IMR-90 (cell line): ENCODE measurements around the gene CYP3A4. TPM values are rescaled to one million over a fixed set of nuclear protein-coding genes. Genes with fewer than 3 reads are reported as not detected.

Experiments used
- ATAC-seq: fragments of 200-7000 bp; cut with Tn5 transposase; 2 replicates; pipeline ENCODE4 v1.9.1; 2020; ENCODE audit warnings: low read depth, mild to moderate bottlenecking, moderate library complexity
- BruUV-seq: library from RNA; stranded (reverse); fragments of 400-500 nt; replicated peaks from 2 replicates; lab custom pipeline; 2021; lab: Mats Ljungman, UMichigan
- CTCF ChIA-PET: fragments of 300-600 bp; formaldehyde crosslinking; extraction: SDS; loops from one replicate; lab custom pipeline; 2021; ENCODE audit warnings: antibody characterized with exemption; lab: Yijun Ruan, JAX
- POLR2A ChIA-PET: fragments of 300-600 bp; sonication (Branson Sonifier 250); formaldehyde crosslinking; loops from one replicate; lab custom pipeline; 2022; ENCODE audit warnings: antibody characterized with exemption; ENCODE audit not compliant: unreplicated experiment; lab: Charles Lee
- DNase-seq: peaks from one replicate; pipeline ENCODE4 v3.0.0; 2013
- H2AFZ ChIP-seq: replicated peaks from 2 replicates; pipeline ENCODE3; 2013; ENCODE audit warnings: low read length, mild to moderate bottlenecking; ENCODE audit not compliant: poor library complexity
- H2AK5ac ChIP-seq: 2 replicates; pipeline ENCODE4 v1.6.1; 2013; ENCODE audit warnings: low read depth, low read length, inconsistent platforms
- H2AK9ac ChIP-seq: replicated peaks from 2 replicates; pipeline ENCODE3; 2013; ENCODE audit warnings: mild to moderate bottlenecking, low read depth, low read length, moderate library complexity; ENCODE audit not compliant: poor library complexity
- H2BK120ac ChIP-seq: 2 replicates; pipeline ENCODE4 v1.6.1; 2013; ENCODE audit warnings: low read depth, low read length, inconsistent platforms
- H2BK15ac ChIP-seq: 3 replicates; pipeline ENCODE4 v1.6.1; 2013; ENCODE audit warnings: low read depth, low read length, inconsistent platforms
- H2BK20ac ChIP-seq: 2 replicates; pipeline ENCODE4 v1.6.1; 2013; ENCODE audit warnings: low read depth, mild to moderate bottlenecking, inconsistent platforms, low read length, moderate library complexity
- H2BK5ac ChIP-seq: 2 replicates; pipeline ENCODE4 v1.6.1; 2013; ENCODE audit warnings: mild to moderate bottlenecking, low read depth, low read length, inconsistent platforms; ENCODE audit not compliant: poor library complexity, severe bottlenecking
- H3K14ac ChIP-seq: replicated peaks from 2 replicates; pipeline ENCODE4 v1.6.1; 2013; ENCODE audit warnings: low read depth, low read length, inconsistent platforms
- H3K18ac ChIP-seq: 2 replicates; pipeline ENCODE4 v1.6.1; 2013; ENCODE audit warnings: low read depth, low read length, control low read depth
- H3K23ac ChIP-seq: 2 replicates; pipeline ENCODE4 v1.6.1; 2013; ENCODE audit warnings: low read depth, low read length, inconsistent platforms
- H3K27ac ChIP-seq: 2 replicates; pipeline ENCODE4 v1.5.1; 2013; ENCODE audit warnings: mild to moderate bottlenecking, control low read depth, low read length; ENCODE audit not compliant: insufficient read depth
- H3K27me3 ChIP-seq: 2 replicates; pipeline ENCODE4 v1.6.1; 2013; ENCODE audit warnings: low read length; ENCODE audit not compliant: control insufficient read depth, insufficient read depth
- H3K36me3 ChIP-seq: 2 replicates; pipeline ENCODE4 v1.6.1; 2013; ENCODE audit warnings: low read length, mixed read lengths; ENCODE audit not compliant: control insufficient read depth, insufficient read depth
- H3K4ac ChIP-seq: 2 replicates; pipeline ENCODE4 v1.6.1; 2013; ENCODE audit warnings: low read depth, low read length, inconsistent platforms
- H3K4me1 ChIP-seq: 2 replicates; pipeline ENCODE4 v1.6.1; 2013; ENCODE audit warnings: low read length, mixed read lengths; ENCODE audit not compliant: control insufficient read depth, insufficient read depth
- H3K4me2 ChIP-seq: 2 replicates; pipeline ENCODE4 v1.6.1; 2013; ENCODE audit warnings: low read depth, mild to moderate bottlenecking, control low read depth, low read length, moderate library complexity
- H3K4me3 ChIP-seq: 2 replicates; pipeline ENCODE4 v1.5.1; 2013; ENCODE audit warnings: low read depth, mild to moderate bottlenecking, control low read depth, low read length, moderate library complexity; ENCODE audit not compliant: insufficient read depth
- H3K56ac ChIP-seq: 2 replicates; pipeline ENCODE4 v1.6.1; 2013; ENCODE audit warnings: low read length, inconsistent platforms; ENCODE audit not compliant: insufficient read depth; ENCODE audit errors: extremely low read depth
- H3K79me1 ChIP-seq, 2 experiments: 2 replicates each; pipeline ENCODE4 v1.6.1; 2013; ENCODE audit warnings: low read length in 2 of 2, inconsistent platforms in 1 of 2, low read depth in 1 of 2
- H3K9ac ChIP-seq: 2 replicates; pipeline ENCODE4 v1.6.1; 2013; ENCODE audit warnings: low read depth, low read length, control low read depth
- H3K9me1 ChIP-seq: 2 replicates; pipeline ENCODE4 v1.6.1; 2013; ENCODE audit warnings: low read length, inconsistent platforms; ENCODE audit not compliant: insufficient read depth
- H3K9me3 ChIP-seq: 2 replicates; pipeline ENCODE4 v1.6.1; 2013; ENCODE audit warnings: low read length; ENCODE audit not compliant: control insufficient read depth, insufficient read depth
- H4K20me1 ChIP-seq: 2 replicates; pipeline ENCODE4 v1.6.1; 2013; ENCODE audit warnings: low read length, inconsistent platforms; ENCODE audit not compliant: insufficient read depth
- H4K5ac ChIP-seq: 2 replicates; pipeline ENCODE4 v1.6.1; 2013; ENCODE audit warnings: mild to moderate bottlenecking, low read depth, low read length, control low read depth
- H4K8ac ChIP-seq, 2 experiments: 2 replicates each; pipeline ENCODE4 v1.6.1; 2013; ENCODE audit warnings: low read depth in 2 of 2, low read length in 2 of 2, control low read depth in 1 of 2, inconsistent platforms in 1 of 2
- H4K91ac ChIP-seq: 2 replicates; pipeline ENCODE4 v1.6.1; 2013; ENCODE audit warnings: low read depth, low read length, inconsistent platforms; ENCODE audit not compliant: insufficient read depth
- BHLHE40 ChIP-seq: fragments of 150-350 bp; IDR thresholded peaks from 2 replicates; pipeline ENCODE4 v1.6.1; 2016; ENCODE audit warnings: mild to moderate bottlenecking, low read depth, low read length
- CEBPB ChIP-seq: IDR thresholded peaks from 2 replicates; pipeline ENCODE4 v1.6.1; 2012; ENCODE audit warnings: low read depth, low read length, improper control_type of control experiment
- CHD1 ChIP-seq: IDR thresholded peaks from 2 replicates; pipeline ENCODE4 v1.6.1; 2012; ENCODE audit warnings: low read depth, low read length, improper control_type of control experiment
- FOS ChIP-seq: fragments of 150-350 bp; IDR thresholded peaks from 2 replicates; pipeline ENCODE4 v1.6.1; 2016; ENCODE audit warnings: low read depth, low read length
- MAFK ChIP-seq: IDR thresholded peaks from 2 replicates; pipeline ENCODE4 v1.6.1; 2012; ENCODE audit warnings: low read depth, low read length, improper control_type of control experiment
- MAZ ChIP-seq: IDR thresholded peaks from 2 replicates; pipeline ENCODE4 v1.6.1; 2012; ENCODE audit warnings: low read depth, mild to moderate bottlenecking, low read length, improper control_type of control experiment, moderate library complexity, borderline replicate concordance
- MXI1 ChIP-seq: IDR thresholded peaks from 2 replicates; pipeline ENCODE4 v1.6.1; 2012; ENCODE audit warnings: low read depth, mild to moderate bottlenecking, low read length, moderate library complexity, borderline replicate concordance
- NFE2L2 ChIP-seq: fragments of 150-350 bp; IDR thresholded peaks from 2 replicates; pipeline ENCODE4 v1.6.1; 2016; ENCODE audit warnings: low read depth, mild to moderate bottlenecking, low read length
- POLR2A ChIP-seq: IDR thresholded peaks from 2 replicates; pipeline ENCODE4 v1.6.1; 2012; ENCODE audit warnings: mild to moderate bottlenecking, low read depth, low read length
- RAD21 ChIP-seq: IDR thresholded peaks from 2 replicates; pipeline ENCODE4 v1.6.1; 2012; ENCODE audit warnings: low read length, improper control_type of control experiment
- RCOR1 ChIP-seq: IDR thresholded peaks from 2 replicates; pipeline ENCODE4 v1.6.1; 2012; ENCODE audit warnings: mild to moderate bottlenecking, low read length, improper control_type of control experiment; ENCODE audit not compliant: insufficient replicate concordance
- RFX5 ChIP-seq: IDR thresholded peaks from 2 replicates; pipeline ENCODE4 v1.8.0; 2012; ENCODE audit warnings: low read depth, mild to moderate bottlenecking, low read length, moderate library complexity
- SMC3 ChIP-seq: fragments of 150-350 bp; IDR thresholded peaks from 2 replicates; pipeline ENCODE4 v1.6.1; 2016; ENCODE audit warnings: low read depth, mild to moderate bottlenecking, antibody characterized with exemption, low read length, moderate library complexity
- WGBS, 2 experiments: methylation state at CpG; one replicate each; pipeline versions ENCODE4 v1.1.5 to v1.1.7; 2013; ENCODE audit warnings: missing lambda C conversion rate in 2 of 2; ENCODE audit not compliant: insufficient read length in 1 of 2; ENCODE audit errors: extremely low coverage in 2 of 2; 5-methylcytosine and 5-hydroxymethylcytosine counted together
- dilution Hi-C: fragments of 300-500 bp; cut with HindIII; formaldehyde crosslinking; loops from one replicate; pipeline ENCODE4 v1.14.3; 2018; ENCODE audit warnings: low sequenced_read_pairs; ENCODE audit not compliant: unreplicated experiment
- in situ Hi-C: fragments of 300-500 bp; cut with MboI; formaldehyde crosslinking; loops from 3 replicates; pipeline ENCODE4 v1.14.3; 2019; ENCODE audit warnings: low sequenced_read_pairs, inconsistent platforms, mixed read lengths
- intact Hi-C: fragments of 100-400 bp; cut with micrococcal nuclease; formaldehyde crosslinking; loops from 2 replicates; pipeline ENCODE4 v1.10.0; 2022
- polyA plus RNA-seq, 3 experiments: library from polyadenylated mRNA; depleted of rRNA; stranded (reverse); fragments of >200 nt; gene quantifications; 2 replicates each; pipeline ENCODE4 v1.2.3, GENCODE V29; 2012; ENCODE audit warnings: low replicate concordance in 1 of 3
- total RNA-seq: library from RNA; depleted of rRNA; stranded (reverse); fragments of >200 nt; gene quantifications from 2 replicates; pipeline ENCODE4 v1.2.3, GENCODE V29; 2012
- TF ChIP-seq, protein P1 (sequence below): fragments of 150-350 bp; IDR thresholded peaks from 2 replicates; pipeline ENCODE4 v1.6.1; 2017; ENCODE audit warnings: mild to moderate bottlenecking, antibody characterized with exemption, low read length, low read depth
- TF ChIP-seq, protein P2 (sequence below): fragments of 150-350 bp; IDR thresholded peaks from 2 replicates; pipeline ENCODE4 v1.6.1; 2016; ENCODE audit warnings: low read depth, mild to moderate bottlenecking, low read length, moderate library complexity, borderline replicate concordance
- TF ChIP-seq, protein P3 (sequence below): conservative IDR thresholded peaks from 2 replicates; pipeline ENCODE4 v1.5.1; 2012; ENCODE audit warnings: mild to moderate bottlenecking, low read depth, low read length, improper control_type of control experiment

Gene CYP3A4
- total and polyA plus RNA-seq, 2 of the 4 experiments (the other 2 are of a cell fraction), result not detected

GRCh38 chr7:99766484-99767099 is 17.4 kb downstream of the CYP3A4 start:
- Histone ChIP-seq H3K56ac (no peak overlapping the region), H2AK5ac (no peak overlapping the region), H4K20me1 (no peaks in the 10 kb centered on the region), H3K4ac (no peak overlapping the region), H2BK120ac (no peak overlapping the region), H2BK15ac (no peak overlapping the region), H3K9me3 (no peaks in the 10 kb centered on the region), H3K27me3 (peaks cover 4% of the 10 kb centered on the region; the same call in 1 of the 2 replicates), H4K91ac (no peak overlapping the region), H3K36me3 (no peaks in the 10 kb centered on the region), H2BK20ac (no peak overlapping the region), H3K79me1 (no peaks in the 10 kb centered on the region), H3K9me1 (no peaks in the 10 kb centered on the region), H3K4me1 (no peaks in the 10 kb centered on the region), H3K18ac (no peak overlapping the region), H3K14ac (no peak overlapping the region), H2AFZ (no peak overlapping the region), H3K27ac (no peak overlapping the region), H2BK5ac (no peak overlapping the region), H3K4me3 (no peak overlapping the region), H3K4me2 (no peak overlapping the region), H4K5ac (no peak overlapping the region), H2AK9ac (no peak overlapping the region), H3K9ac (no peak overlapping the region), H3K23ac (no peak overlapping the region), H4K8ac (no peak overlapping the region)
- ChIA-PET POLR2A (no interaction called here), CTCF (no interaction called here)
- dilution Hi-C loops (no loop called here), in situ Hi-C loops (no loop called here), intact Hi-C loops (no loop called here)
- ATAC-seq (no peak), DNase-seq (no peak)
- no CpG with 5 or more reads among the region's 3 CpGs for WGBS, 2 experiments
- TF ChIP-seq, protein P1, sequence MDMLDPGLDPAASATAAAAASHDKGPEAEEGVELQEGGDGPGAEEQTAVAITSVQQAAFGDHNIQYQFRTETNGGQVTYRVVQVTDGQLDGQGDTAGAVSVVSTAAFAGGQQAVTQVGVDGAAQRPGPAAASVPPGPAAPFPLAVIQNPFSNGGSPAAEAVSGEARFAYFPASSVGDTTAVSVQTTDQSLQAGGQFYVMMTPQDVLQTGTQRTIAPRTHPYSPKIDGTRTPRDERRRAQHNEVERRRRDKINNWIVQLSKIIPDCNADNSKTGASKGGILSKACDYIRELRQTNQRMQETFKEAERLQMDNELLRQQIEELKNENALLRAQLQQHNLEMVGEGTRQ, result no peak
- TF ChIP-seq MAFK (no peak), CHD1 (no peak), POLR2A (no peak), RFX5 (no peak), CEBPB (no peak), RAD21 (no peak), RCOR1 (no peak), SMC3 (no peak), NFE2L2 (no peak), MAZ (no peak), MXI1 (no peak), FOS (no peak), BHLHE40 (no peak)
- TF ChIP-seq, protein P2, sequence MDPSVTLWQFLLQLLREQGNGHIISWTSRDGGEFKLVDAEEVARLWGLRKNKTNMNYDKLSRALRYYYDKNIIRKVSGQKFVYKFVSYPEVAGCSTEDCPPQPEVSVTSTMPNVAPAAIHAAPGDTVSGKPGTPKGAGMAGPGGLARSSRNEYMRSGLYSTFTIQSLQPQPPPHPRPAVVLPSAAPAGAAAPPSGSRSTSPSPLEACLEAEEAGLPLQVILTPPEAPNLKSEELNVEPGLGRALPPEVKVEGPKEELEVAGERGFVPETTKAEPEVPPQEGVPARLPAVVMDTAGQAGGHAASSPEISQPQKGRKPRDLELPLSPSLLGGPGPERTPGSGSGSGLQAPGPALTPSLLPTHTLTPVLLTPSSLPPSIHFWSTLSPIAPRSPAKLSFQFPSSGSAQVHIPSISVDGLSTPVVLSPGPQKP, result no peak
- TF ChIP-seq, protein P3, sequence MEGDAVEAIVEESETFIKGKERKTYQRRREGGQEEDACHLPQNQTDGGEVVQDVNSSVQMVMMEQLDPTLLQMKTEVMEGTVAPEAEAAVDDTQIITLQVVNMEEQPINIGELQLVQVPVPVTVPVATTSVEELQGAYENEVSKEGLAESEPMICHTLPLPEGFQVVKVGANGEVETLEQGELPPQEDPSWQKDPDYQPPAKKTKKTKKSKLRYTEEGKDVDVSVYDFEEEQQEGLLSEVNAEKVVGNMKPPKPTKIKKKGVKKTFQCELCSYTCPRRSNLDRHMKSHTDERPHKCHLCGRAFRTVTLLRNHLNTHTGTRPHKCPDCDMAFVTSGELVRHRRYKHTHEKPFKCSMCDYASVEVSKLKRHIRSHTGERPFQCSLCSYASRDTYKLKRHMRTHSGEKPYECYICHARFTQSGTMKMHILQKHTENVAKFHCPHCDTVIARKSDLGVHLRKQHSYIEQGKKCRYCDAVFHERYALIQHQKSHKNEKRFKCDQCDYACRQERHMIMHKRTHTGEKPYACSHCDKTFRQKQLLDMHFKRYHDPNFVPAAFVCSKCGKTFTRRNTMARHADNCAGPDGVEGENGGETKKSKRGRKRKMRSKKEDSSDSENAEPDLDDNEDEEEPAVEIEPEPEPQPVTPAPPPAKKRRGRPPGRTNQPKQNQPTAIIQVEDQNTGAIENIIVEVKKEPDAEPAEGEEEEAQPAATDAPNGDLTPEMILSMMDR, result no peak
- BruUV-seq, result no TSS peak
